Left cardiac atrium (tissue), 4 donors: Measurements from ENCODE around the gene LRRC38. TPM values are rescaled to one million over a fixed set of nuclear protein-coding genes. Genes with fewer than 3 reads are reported as not detected.
A peak's percentile ranks its signal among the peaks of the same experiment; 100 is the strongest.

Experiments
- ATAC-seq, 2 donors: fragments of 200-7000 bp; cut with Tn5 transposase; one replicate each; pipeline ENCODE4 v1.9.1; 2020; ENCODE audit warnings: mild to moderate bottlenecking in 2 of 2, moderate library complexity in 2 of 2
- DNase-seq: peaks from one replicate; pipeline ENCODE4 v3.0.0-alpha.2; 2020
- intact Hi-C, 2 donors: fragments of 100-400 bp; cut with DNase I; formaldehyde crosslinking; loops; one replicate each; pipeline versions ENCODE4 v1.14.1 to v1.15.1; 2022 to 2023
- total RNA-seq, 2 donors: library from RNA; stranded (reverse); fragmentation: NEBNext Ultra II Directional; extraction: Animal tissue kit (Norgen Biotek cat#: 25700); gene quantifications; one replicate each; pipeline ENCODE4 v1.2.1, GENCODE V29; 2021
- donor health status: DM: no; HTN: yes; CAD: no.
- donor health status: DM: no; HTN: yes; CAD: no; lungs with severe emphysema.
- donor health status: DM: yes; HTN: yes; CAD: no.
- donor health status: Dilated cardiomyopathy.

The LRRC38 gene
- total RNA-seq, 2 donors from 2014 or later: 0.09 to 4.6 TPM

- ATAC-seq (peak in 1 of 2 donors; percentile 27), DNase-seq (no peak)
- intact Hi-C loops: no loop called here
Observed at GRCh38 chr1:13528320-13528719, 14.5 kb upstream of the LRRC38 start.

DNA sequence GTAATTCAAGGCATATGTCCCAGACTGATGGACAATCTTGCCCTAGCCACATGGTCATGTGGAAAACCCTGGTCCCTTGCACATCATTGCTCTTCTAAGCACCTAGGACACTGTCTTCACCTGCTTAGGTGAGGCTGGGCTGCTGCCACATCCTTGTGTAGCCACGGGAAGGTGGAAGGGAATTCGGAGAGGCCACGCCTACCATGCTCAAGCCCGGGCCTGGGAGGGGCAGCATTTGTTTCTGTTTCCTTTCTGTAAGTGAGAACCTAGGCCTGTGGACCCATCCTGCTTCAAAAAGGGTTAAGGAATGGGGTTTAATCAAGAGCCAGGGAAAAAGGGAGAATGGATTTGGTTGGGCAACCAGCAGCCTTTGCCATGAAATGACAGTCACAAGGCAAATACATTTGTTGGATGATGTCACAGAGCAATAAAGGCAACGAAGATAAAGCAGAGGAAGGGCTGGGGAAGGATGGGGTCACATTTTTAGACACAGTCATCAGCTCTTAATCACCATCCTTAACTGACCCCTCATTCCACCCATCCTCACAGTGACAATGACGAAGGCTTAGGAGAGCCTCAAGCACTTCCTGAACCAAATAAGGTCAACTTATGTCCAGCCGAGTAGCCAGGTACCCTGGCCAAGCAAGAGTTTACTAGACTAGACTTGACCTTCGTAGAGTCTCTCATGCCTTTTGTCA, 10.1 kb upstream of the LRRC38 start:
- intact Hi-C loops: no loop called here
- peak in 1 of 2 donors; percentile 93 for ATAC-seq

DNA sequence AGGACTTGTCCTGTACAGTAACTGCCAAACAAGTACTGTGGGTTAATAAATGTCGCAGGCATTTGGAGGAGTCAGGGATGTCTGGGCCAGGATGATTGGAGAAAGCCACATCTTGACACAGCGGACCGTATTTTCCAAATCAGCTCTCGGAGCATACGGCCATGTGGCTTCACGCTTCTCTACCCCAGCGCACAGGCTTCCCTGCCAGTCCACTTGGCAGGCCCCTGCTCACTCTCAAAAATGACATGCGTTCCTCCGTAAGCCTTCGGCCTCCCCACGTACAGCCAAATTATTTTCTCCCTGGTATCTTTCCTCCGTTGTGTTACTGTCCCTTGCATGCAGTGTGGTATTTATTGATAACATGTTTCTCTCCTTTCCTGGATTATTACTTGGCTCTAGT, 7.2 kb upstream of the LRRC38 start:
- no peak for ATAC-seq
- intact Hi-C loops: no loop called here
- DNase-seq: no peak

More for the DNA sequence above, 10.1 kb upstream of the LRRC38 start:
- no peak for DNase-seq

- ATAC-seq: peak in 1 of 2 donors; percentile 14
- intact Hi-C loops: no loop called here
- DNase-seq: no peak
Observed at GRCh38 chr1:13517193-13517812, 3.5 kb upstream of the LRRC38 start.

- intact Hi-C loops: no loop called here
- DNase-seq (no peak), ATAC-seq (no peak)
Observed at GRCh38 chr1:13516606-13517005, 2.8 kb upstream of the LRRC38 start.

DNA sequence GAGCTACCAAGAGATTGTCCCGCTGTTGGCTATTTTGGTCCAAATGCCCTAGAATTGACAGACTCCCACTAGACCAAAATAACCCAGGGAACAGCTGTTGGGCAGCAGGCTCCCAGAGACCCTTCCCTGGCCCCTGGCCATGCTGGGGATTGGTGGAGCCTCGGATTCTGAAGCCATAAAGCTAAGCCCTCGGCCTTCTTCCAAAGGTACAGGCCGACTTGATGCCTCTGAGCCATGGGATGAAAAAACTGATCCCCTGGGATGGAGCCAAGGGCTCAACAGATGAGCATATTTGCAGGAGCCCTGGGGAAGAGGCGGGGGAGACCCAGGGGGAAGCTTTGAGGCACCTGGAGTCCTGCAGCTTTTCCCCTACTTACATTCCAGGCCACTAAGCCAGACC, 1.0 kb upstream of the LRRC38 start:
- intact Hi-C loops: no loop called here
- ATAC-seq (no peak), DNase-seq (no peak)

GRCh38 chr1:13513063-13513894, 524 bp downstream of the LRRC38 start:
- intact Hi-C loops: no loop called here
- no peak for DNase-seq

DNA sequence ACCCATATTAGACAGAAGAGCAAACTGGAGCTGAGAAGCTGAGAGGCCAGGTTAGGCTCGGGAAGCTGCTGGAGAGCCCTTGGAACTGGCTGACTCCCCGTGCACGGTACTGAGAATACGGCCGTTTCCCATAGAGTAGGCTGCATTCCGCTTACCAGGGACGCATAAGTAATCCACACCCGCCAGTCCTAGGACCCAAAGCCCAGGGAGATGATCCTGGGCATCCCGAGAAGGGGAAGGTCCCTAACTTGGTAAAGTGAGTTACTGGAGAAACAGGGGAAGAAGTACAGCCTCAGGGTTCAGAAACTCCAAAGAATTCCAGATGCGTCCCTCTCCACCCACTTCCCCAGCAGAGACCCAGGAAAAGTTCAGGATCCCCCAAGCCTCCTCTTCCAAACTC, 1.3 kb downstream of the LRRC38 start:
- intact Hi-C loops: no loop called here
- ATAC-seq: no peak
- no peak for DNase-seq

More at GRCh38 chr1:13513063-13513894, 524 bp downstream of the LRRC38 start:
- peak in 1 of 2 donors; percentile 22 for ATAC-seq

DNA sequence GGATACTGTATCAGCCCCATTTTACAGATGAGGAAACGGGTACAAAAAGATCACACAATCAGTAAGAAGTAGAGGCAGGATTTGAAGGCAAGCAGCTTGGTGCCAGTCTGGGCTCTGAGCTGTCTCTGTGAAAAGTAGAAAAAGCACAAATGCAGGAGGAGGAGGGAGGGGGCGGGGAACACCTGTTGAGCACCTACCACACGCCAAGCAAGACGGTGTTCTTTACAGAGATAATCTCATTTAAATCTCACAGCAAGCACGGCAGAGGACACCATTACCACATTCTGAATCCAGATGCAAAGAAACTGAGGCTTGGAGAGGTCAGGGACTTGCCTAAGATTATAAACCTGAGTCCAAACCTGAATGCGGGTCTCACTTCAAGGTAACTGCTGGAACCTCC, 3.3 kb downstream of the LRRC38 start:
- ATAC-seq (no peak), DNase-seq (no peak)
- intact Hi-C loops: no loop called here

GRCh38 chr1:13507075-13507474, 6.7 kb downstream of the LRRC38 start:
- ATAC-seq (peak in 1 of 2 donors; percentile 44), DNase-seq (no peak)
- intact Hi-C loops: no loop called here

GRCh38 chr1:13505020-13505419, 8.8 kb downstream of the LRRC38 start:
- DNase-seq: no peak
- intact Hi-C loops: no loop called here
- no peak for ATAC-seq

DNA sequence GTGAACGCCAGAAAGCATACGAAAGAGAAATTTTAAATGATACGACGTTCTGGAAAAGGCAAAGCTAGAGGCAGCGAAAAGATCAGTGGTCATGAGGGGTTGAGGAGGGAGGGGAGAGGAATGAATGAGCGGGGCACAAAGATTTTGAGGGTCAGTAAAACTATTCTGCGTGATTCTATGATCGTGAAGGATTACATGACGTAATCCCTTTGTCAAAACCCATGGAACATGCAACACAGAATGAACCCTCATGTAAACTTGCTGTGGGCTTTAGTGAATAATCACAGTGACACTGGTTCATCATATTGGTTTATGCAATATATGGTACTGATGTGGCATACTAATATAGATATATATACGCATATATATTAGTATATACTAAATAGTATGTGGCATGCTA, 13.0 kb downstream of the LRRC38 start:
- ATAC-seq (no peak), DNase-seq (no peak)
- intact Hi-C loops: no loop called here

DNA sequence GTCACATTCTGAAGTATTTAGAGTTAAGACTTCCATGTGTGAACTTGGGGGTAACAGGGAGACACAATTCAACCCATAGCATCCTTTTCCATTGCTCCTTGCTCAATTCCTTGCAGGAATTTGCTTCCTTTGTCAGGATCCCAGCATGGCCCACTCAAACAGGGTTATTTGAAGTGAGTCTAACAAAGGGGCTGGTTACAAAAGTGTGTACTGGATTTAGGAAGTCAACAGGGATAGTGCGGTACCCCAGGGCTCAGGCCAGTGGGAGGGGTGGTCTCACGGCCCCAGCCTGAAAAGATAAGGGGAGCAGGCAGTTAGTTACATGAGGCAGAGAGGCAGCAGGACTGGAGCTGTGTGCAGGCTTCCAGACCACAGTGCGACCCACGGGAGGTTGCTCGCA, 14.4 kb downstream of the LRRC38 start:
- ATAC-seq (no peak), DNase-seq (no peak)

GRCh38 chr1:13498553-13498952, 15.2 kb downstream of the LRRC38 start:
- ATAC-seq: no peak
- intact Hi-C loops: no loop called here
- no peak for DNase-seq

More for the DNA sequence above, 14.4 kb downstream of the LRRC38 start:
- intact Hi-C loops: no loop called here

GRCh38 chr1:13495186-13495585, 18.6 kb downstream of the LRRC38 start:
- DNase-seq (no peak), ATAC-seq (no peak)
- intact Hi-C loops: no loop called here

- no peak for ATAC-seq
Observed at GRCh38 chr1:13494712-13495111, 19.1 kb downstream of the LRRC38 start.

DNA sequence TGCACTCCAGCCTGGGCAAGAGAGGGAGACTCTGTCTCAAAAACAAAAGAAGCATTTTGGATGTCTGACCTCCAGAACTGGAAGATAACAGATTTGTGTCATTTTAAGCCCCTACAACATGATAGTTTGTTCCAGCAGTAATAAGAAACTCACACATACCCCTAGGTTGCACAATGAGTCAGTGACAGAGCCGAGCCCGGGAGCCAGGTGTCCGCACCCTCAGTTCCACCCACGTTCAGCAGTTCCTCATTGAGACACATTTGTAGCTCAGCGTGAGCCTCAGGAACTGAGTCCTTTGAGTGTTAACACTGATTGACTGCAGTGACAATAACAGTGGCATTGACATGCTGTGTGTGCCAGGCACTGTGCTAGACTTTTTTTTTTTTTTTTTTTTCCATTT, 19.8 kb downstream of the LRRC38 start:
- ATAC-seq (no peak), DNase-seq (no peak)
- intact Hi-C loops: no loop called here

More at GRCh38 chr1:13494712-13495111, 19.1 kb downstream of the LRRC38 start:
- no peak for DNase-seq
- intact Hi-C loops: no loop called here

DNA sequence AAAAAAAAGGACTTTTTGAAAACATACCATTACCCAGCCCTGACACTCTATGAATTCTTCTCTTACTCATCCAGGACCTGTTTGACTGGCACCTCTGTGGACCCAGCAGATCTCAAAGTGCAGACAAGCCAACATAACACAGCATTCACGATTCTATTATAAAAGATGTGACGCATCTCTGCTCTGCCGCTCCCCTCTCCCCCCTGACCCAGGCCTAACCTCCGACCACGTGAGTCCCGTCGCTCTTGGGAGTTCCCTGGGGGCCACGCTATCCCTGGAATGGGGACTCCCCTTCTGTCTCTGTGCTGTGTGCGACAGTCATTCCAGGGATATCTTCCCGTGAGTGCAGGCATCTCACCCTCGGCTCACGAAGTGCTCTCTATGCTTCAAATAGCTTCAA, 21.1 kb downstream of the LRRC38 start:
- ATAC-seq (peak; percentile 70 to 72), DNase-seq (no peak)
- intact Hi-C loops: no loop called here

- intact Hi-C loops: loop anchor here in 1 of 2 donors (5.0 kb wide), 1 partner anchor 49 kb away; no protein-coding TSS in a partner anchor
- DNase-seq (no peak), ATAC-seq (no peak)
Observed at GRCh38 chr1:13487957-13488356, 25.8 kb downstream of the LRRC38 start.
